ENCODE results near the gene MRTO4. TPM values are rescaled to one million over a fixed set of nuclear protein-coding genes. Genes with fewer than 3 reads are reported as not detected.
"Not testable (repeated sequence)": the region's sequence is repeated elsewhere in the genome, so short reads cannot be mapped to it uniquely, and the experiment has no call there.

Gene MRTO4
- total and polyA plus RNA-seq, 10 of the 15 experiments (the other 5 are each of a cell fraction or from before 2014, with no cell fraction given) = 43.5 to 99.5 (median 69.7) TPM

GRCh38 chr1:19229828-19230325 lies 21.7 kb upstream of the MRTO4 start (continued):
- TF ChIP-seq ZNF687 (IDR thresholded peaks at IDR 0.05) = no peak

DNA sequence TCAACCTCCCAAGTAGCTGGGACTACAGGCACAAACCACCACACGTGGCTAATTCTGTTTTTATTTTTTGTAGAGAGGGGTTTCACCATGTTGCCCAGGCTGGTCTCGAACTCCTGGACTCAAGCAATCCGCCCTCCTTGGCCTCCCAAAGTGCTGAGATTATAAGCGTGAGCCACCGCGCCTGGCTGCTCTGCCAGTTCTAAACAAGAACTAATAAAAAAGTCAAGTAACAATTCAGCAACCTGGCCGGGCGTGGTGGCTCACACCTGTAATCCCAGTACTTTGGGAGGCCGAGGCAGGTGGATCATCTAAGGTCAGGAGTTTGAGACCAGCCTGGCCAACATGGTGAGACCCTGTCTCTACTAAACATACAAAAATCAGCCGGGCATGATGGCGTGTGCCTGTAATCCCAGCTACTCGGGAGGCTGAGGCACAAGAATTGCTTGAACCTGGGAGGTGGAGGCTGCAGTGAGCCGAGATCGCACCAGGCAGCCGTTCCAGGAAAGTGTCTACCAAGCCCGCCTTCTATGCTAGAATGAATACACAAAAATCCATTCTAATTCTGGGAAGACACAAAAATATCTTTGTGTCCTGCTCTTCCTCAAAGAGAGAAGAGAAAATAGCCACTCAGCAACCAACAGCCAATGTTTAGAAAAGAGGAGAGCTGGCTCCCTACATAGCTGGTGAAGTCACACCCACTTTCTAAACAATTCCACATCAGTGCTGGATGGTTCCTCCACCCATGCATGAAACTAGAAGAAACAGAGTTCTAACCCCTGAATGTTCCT lies 19.7 kb upstream of the MRTO4 start:
- H3K79me2 ChIP-seq (ENCODE audit: control insufficient read depth, insufficient read depth, low read length); H3K4me3 ChIP-seq; intact Hi-C loops (cut with micrococcal nuclease; ENCODE audit: unreplicated experiment); in situ Hi-C loops (cut with MboI); H2AFZ ChIP-seq (ENCODE audit: control insufficient read depth, low read depth, low read length); H4K20me1 ChIP-seq (ENCODE audit: control insufficient read depth, insufficient read depth); H3K4me2 ChIP-seq (ENCODE audit: control insufficient read depth, insufficient read depth); SMC1A ChIA-PET (ENCODE audit: uncharacterized antibody, unreplicated experiment); H3K4me1 ChIP-seq (ENCODE audit: control insufficient read depth, insufficient read depth, low read length); H3K9ac ChIP-seq (ENCODE audit: control insufficient read depth, insufficient read depth, low read length); ATAC-seq; H3K27ac ChIP-seq (ENCODE audit: control insufficient read depth, insufficient read depth); POLR2A ChIA-PET; FAIRE-seq; DNase-seq (ENCODE audit: low read depth, low spot score); CTCF ChIA-PET; H3K27me3 ChIP-seq (replicated peaks in 1 of 2; ENCODE audit: control insufficient read depth in 2 of 2, insufficient read depth in 2 of 2, low read length in 1 of 2); H3K9me3 ChIP-seq (replicated peaks; ENCODE audit: control insufficient read depth, insufficient read depth, low read length); RAD21 ChIA-PET (ENCODE audit: unreplicated experiment); BruUV-seq (replicated peaks): not testable (repeated sequence)
- peaks cover 19 to 32% of the 10 kb centered on the region in 2 experiments for H3K36me3 ChIP-seq (ENCODE audit: control insufficient read depth in 2 of 2, insufficient read depth in 2 of 2, low read length in 1 of 2)
- 95% methylated on average over 16 of the region's 16 CpGs for WGBS (ENCODE audit: insufficient coverage, insufficient replicate concordance, low lambda C conversion rate, missing lambda C conversion rate)

Data from GM12878 (cell line).